Subcutaneous preadipocyte (primary cell): ENCODE data around the gene MAP9. TPM values are rescaled to one million over a fixed set of nuclear protein-coding genes. Genes with fewer than 3 reads are reported as not detected.

ENCODE experiments used
- small RNA-seq: library from RNA; depleted of rRNA; stranded (forward); fragments of <200 nt; gene quantifications from one replicate; pipeline ENCODE3, GENCODE V24; 2012
- total RNA-seq: library from RNA; depleted of rRNA; stranded (reverse); fragments of >200 nt; gene quantifications from 2 replicates; pipeline ENCODE4 v1.2.3, GENCODE V29; 2012

Gene MAP9
- 8.5 and 12.5 TPM in 2 replicates for total RNA-seq

GRCh38 chr4:155376387-155377268, at the start of gene MAP9:
Gene MAP9 (minus strand): TSS chr4:155376965. CDS start chr4:155375850, 1,115 bp downstream.

Small RNAs within 50 kb of the gene (small RNA-seq; reads per million reads assigned to genes)
- gene AC097467.4 = not detected
- gene YWHAEP4 = not detected

Other genes starting within 250 kb of the MAP9 start
- gene NPY2R, start 168.3 kb downstream of the MAP9 start, total RNA-seq = under 0.01 TPM in 1 of 2 replicates, not detected in the other